DOHH2 (cell line): ENCODE measurements around the gene SLC29A2.

Source experiments
- H3F3A ChIP-seq: fragments of 200-600 bp; sonication (generic), shearing (Covaris generic); 2 replicates; pipeline ENCODE4 v1.6.0; 2016; ENCODE audit warnings: antibody characterized with exemption, mild to moderate bottlenecking; ENCODE audit not compliant: control insufficient read depth, insufficient read depth
- H3K27ac ChIP-seq: fragments of 200-600 bp; sonication (generic); 2 replicates; pipeline ENCODE4 v1.5.1; 2014; ENCODE audit warnings: low read depth, mild to moderate bottlenecking, low read length, moderate library complexity
- H3K27me3 ChIP-seq: fragments of 200-600 bp; sonication (generic); 2 replicates; pipeline ENCODE4 v1.6.1; 2014; ENCODE audit warnings: mild to moderate bottlenecking, low read length, mixed read lengths; ENCODE audit not compliant: control insufficient read depth
- H3K36me3 ChIP-seq: fragments of 200-600 bp; sonication (generic); 2 replicates; pipeline ENCODE4 v1.6.1; 2014; ENCODE audit warnings: mild to moderate bottlenecking, low read length, moderate library complexity, mixed read lengths; ENCODE audit not compliant: control insufficient read depth
- H3K4me1 ChIP-seq: fragments of 200-600 bp; sonication (generic); 2 replicates; pipeline ENCODE4 v1.6.1; 2014; ENCODE audit warnings: mild to moderate bottlenecking, low read length, mixed read lengths; ENCODE audit not compliant: control insufficient read depth
- H3K4me2 ChIP-seq: fragments of 200-600 bp; sonication (generic); 2 replicates; pipeline ENCODE4 v1.6.0; 2014; ENCODE audit warnings: mild to moderate bottlenecking, low read length, moderate library complexity
- H3K4me3 ChIP-seq: fragments of 200-600 bp; sonication (generic); 2 replicates; pipeline ENCODE4 v1.5.1; 2014; ENCODE audit warnings: mild to moderate bottlenecking, low read length, mixed read lengths
- H3K79me2 ChIP-seq: fragments of 200-600 bp; sonication (generic); 2 replicates; pipeline ENCODE4 v1.6.1; 2014; ENCODE audit warnings: mild to moderate bottlenecking, low read length, mixed read lengths; ENCODE audit not compliant: control insufficient read depth
- H3K9me2 ChIP-seq: fragments of 200-600 bp; sonication (generic); replicated peaks from 2 replicates; pipeline ENCODE4 v1.6.1; 2014; ENCODE audit warnings: mild to moderate bottlenecking, low read length, mixed read lengths; ENCODE audit not compliant: control insufficient read depth
- H3K9me3 ChIP-seq: fragments of 200-600 bp; sonication (generic); 2 replicates; pipeline ENCODE4 v1.6.1; 2014; ENCODE audit warnings: antibody characterized with exemption, low read length, mixed read lengths; ENCODE audit not compliant: control insufficient read depth, insufficient read depth
- H4K20me1 ChIP-seq: fragments of 200-600 bp; sonication (generic); 2 replicates; pipeline ENCODE4 v1.6.0; 2014; ENCODE audit warnings: low read depth, mild to moderate bottlenecking, antibody characterized with exemption, low read length, moderate library complexity; ENCODE audit not compliant: control insufficient read depth, insufficient read depth
- CTCF ChIP-seq: fragments of 200-600 bp; sonication (generic); IDR thresholded peaks from one replicate; pipeline ENCODE4 v1.5.1; 2014; ENCODE audit warnings: antibody characterized with exemption, mild to moderate bottlenecking, low read depth, low read length; ENCODE audit not compliant: poor library complexity, severe bottlenecking
- EZH2phosphoT487 ChIP-seq: fragments of 200-600 bp; sonication (generic); IDR thresholded peaks from 2 replicates; pipeline ENCODE4 v1.6.1; 2017; ENCODE audit warnings: borderline replicate concordance, mild to moderate bottlenecking, antibody characterized with exemption, low read length, moderate library complexity, mixed read lengths

SLC29A2 gene

GRCh38 chr11:66334605-66335442, 36.7 kb downstream of the SLC29A2 start:
- Histone ChIP-seq H3F3A (no peaks in the 10 kb centered on the region), H3K4me2 (no peak overlapping the region), H3K9me3 (no peaks in the 10 kb centered on the region), H3K27ac (no peak overlapping the region), H3K4me3 (no peak overlapping the region), H3K36me3 (peaks cover 26% of the 10 kb centered on the region), H4K20me1 (no peaks in the 10 kb centered on the region), H3K79me2 (no peaks in the 10 kb centered on the region), H3K4me1 (peaks cover 9% of the 10 kb centered on the region), H3K27me3 (no peaks in the 10 kb centered on the region), H3K9me2 (no peaks in the 10 kb centered on the region)
- no peak for TF ChIP-seq EZH2phosphoT487
- no peak for TF ChIP-seq CTCF

- H3K4me1 ChIP-seq = peaks cover 10% of the 10 kb centered on the region
- no peaks in the 10 kb centered on the region for H3F3A ChIP-seq
- no peaks in the 10 kb centered on the region for H3K9me3 ChIP-seq
- H3K36me3 ChIP-seq = peaks cover 18% of the 10 kb centered on the region
- TF ChIP-seq CTCF (no peak), EZH2phosphoT487 (no peak)
- no peak overlapping the region for H3K4me3 ChIP-seq
- no peaks in the 10 kb centered on the region for H3K27me3 ChIP-seq
- no peaks in the 10 kb centered on the region for H3K9me2 ChIP-seq
- no peaks in the 10 kb centered on the region for H3K79me2 ChIP-seq
- H4K20me1 ChIP-seq = no peaks in the 10 kb centered on the region
- no peak overlapping the region for H3K4me2 ChIP-seq
- no peak overlapping the region for H3K27ac ChIP-seq
Observed at GRCh38 chr11:66333896-66334604, 37.5 kb downstream of the SLC29A2 start.

GRCh38 chr11:66333220-66333877, 38.2 kb downstream of the SLC29A2 start:
- Histone ChIP-seq H4K20me1 (no peaks in the 10 kb centered on the region), H3K79me2 (no peaks in the 10 kb centered on the region), H3K9me3 (no peaks in the 10 kb centered on the region), H3K27ac (no peak overlapping the region), H3K4me2 (no peak overlapping the region), H3K9me2 (no peaks in the 10 kb centered on the region), H3K36me3 (peaks cover 11% of the 10 kb centered on the region), H3F3A (no peaks in the 10 kb centered on the region), H3K4me1 (peaks cover 17% of the 10 kb centered on the region), H3K27me3 (no peaks in the 10 kb centered on the region), H3K4me3 (no peak overlapping the region)
- no peak for TF ChIP-seq CTCF
- TF ChIP-seq EZH2phosphoT487 = no peak
